DMS53 treated with DMSO at 0.1 percent for 48 hours (cell line): Measurements from ENCODE around the gene GOLGA6L25.
"Not testable (repeated sequence)": the region's sequence is repeated elsewhere in the genome, so short reads cannot be mapped to it uniquely, and the experiment has no call there.

Experiments used
- DNase-seq: peaks from one replicate; lab custom pipeline; 2025; ENCODE audit not compliant: unreplicated experiment; lab: John Stamatoyannopoulos, UW

GOLGA6L25 gene

GRCh38 chr15:28553268-28553667 lies at the start of gene GOLGA6L25:
GOLGA6L25 (plus strand) TSS chr15:28553568; CDS start chr15:28553629, 61 bp downstream.
- not testable (repeated sequence) for DNase-seq

- DNase-seq, result not testable (repeated sequence)
These were observed 45.0 kb upstream of the GOLGA6L25 start for GRCh38 chr15:28508217-28508889.

GRCh38 chr15:28514128-28514527 lies 39.2 kb upstream of the GOLGA6L25 start:
- not testable (repeated sequence) for DNase-seq

GRCh38 chr15:28515208-28515607 lies 38.2 kb upstream of the GOLGA6L25 start:
- DNase-seq, result not testable (repeated sequence)

GRCh38 chr15:28532954-28533353 lies 20.4 kb upstream of the GOLGA6L25 start, which contains the start of gene GOLGA8G:
GOLGA8G (minus strand) TSS chr15:28532971; CDS start chr15:28532909, 62 bp downstream.
- DNase-seq, result not testable (repeated sequence)

- DNase-seq, result not testable (repeated sequence)
These were observed 20.0 kb downstream of the GOLGA6L25 start for GRCh38 chr15:28573351-28573750.

GRCh38 chr15:28588977-28589606 lies 35.7 kb downstream of the GOLGA6L25 start:
- not testable (repeated sequence) for DNase-seq

GRCh38 chr15:28589769-28590168 lies 36.4 kb downstream of the GOLGA6L25 start:
- DNase-seq, result not testable (repeated sequence)

GRCh38 chr15:28592395-28592794 lies 39.0 kb downstream of the GOLGA6L25 start:
- DNase-seq, result not testable (repeated sequence)

GRCh38 chr15:28593424-28594129 lies 40.2 kb downstream of the GOLGA6L25 start:
- not testable (repeated sequence) for DNase-seq

- not testable (repeated sequence) for DNase-seq
These were observed 44.1 kb downstream of the GOLGA6L25 start for GRCh38 chr15:28597471-28597870.

GRCh38 chr15:28598209-28598608 lies 44.8 kb downstream of the GOLGA6L25 start:
- DNase-seq, result not testable (repeated sequence)

GRCh38 chr15:28602152-28602551 lies 48.8 kb downstream of the GOLGA6L25 start:
- not testable (repeated sequence) for DNase-seq
